NT2/D1 (cell line): Measurements from ENCODE around the gene PHLPP1.

Experiments used
- DNase-seq: peaks from one replicate; pipeline ENCODE4 v3.0.0-alpha.2; 2011; ENCODE audit warnings: low read depth, low spot score
- H3K27me3 ChIP-seq: 2 replicates; pipeline ENCODE4 v1.6.0; 2011; ENCODE audit warnings: mild to moderate bottlenecking; ENCODE audit not compliant: insufficient read length, insufficient read depth
- H3K36me3 ChIP-seq: 2 replicates; pipeline ENCODE4 v1.6.1; 2011; ENCODE audit warnings: mild to moderate bottlenecking, low read length, mixed read lengths; ENCODE audit not compliant: insufficient read depth, insufficient read length
- H3K4me1 ChIP-seq: 2 replicates; pipeline ENCODE4 v1.5.1; 2011; ENCODE audit not compliant: insufficient read depth, insufficient read length
- H3K4me3 ChIP-seq: 2 replicates; pipeline ENCODE4 v1.5.1; 2011; ENCODE audit warnings: low read depth; ENCODE audit not compliant: insufficient read length
- H3K9ac ChIP-seq: 2 replicates; pipeline ENCODE4 v1.6.0; 2011; ENCODE audit warnings: low read depth; ENCODE audit not compliant: insufficient read length
- H3K9me3 ChIP-seq: 2 replicates; pipeline ENCODE4 v1.5.1; 2011; ENCODE audit warnings: mild to moderate bottlenecking, low read length; ENCODE audit not compliant: insufficient read depth
- SUZ12 ChIP-seq: IDR thresholded peaks from 2 replicates; pipeline ENCODE4 v1.6.1; 2011; ENCODE audit not compliant: insufficient read length, insufficient read depth; ENCODE audit errors: extremely low read depth
- YY1 ChIP-seq: IDR thresholded peaks from 2 replicates; pipeline ENCODE4 v1.6.1; 2011; ENCODE audit not compliant: insufficient read length, insufficient read depth
- ZNF274 ChIP-seq: IDR thresholded peaks from 2 replicates; pipeline ENCODE4 v1.6.1; 2011; ENCODE audit warnings: mild to moderate bottlenecking, low read depth, low read length

PHLPP1 gene

DNA sequence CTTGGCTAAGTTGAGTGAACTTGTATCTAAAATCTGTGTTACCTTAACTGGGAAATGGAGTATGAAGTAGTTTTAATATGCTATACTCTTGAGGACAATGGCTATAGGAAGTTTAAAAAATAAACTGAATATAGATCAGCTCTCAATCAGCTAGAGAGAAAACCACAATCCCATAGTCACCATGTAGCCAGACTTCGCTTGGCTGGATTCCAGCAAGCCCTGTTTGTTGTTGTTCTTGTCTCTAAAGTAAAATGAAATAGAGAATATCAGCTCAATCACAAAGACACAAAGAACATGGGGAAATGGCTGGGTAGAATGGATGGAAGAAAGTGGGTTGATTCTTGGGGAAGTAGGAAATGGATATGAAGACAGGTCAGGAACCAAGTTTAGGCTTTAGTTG is 234.9 kb downstream of the PHLPP1 start:
- TF ChIP-seq YY1 (no peak), ZNF274 (no peak), SUZ12 (no peak)
- peaks cover 7% of the 10 kb centered on the region for H3K9me3 ChIP-seq
- DNase-seq = no peak
- no peaks in the 10 kb centered on the region for H3K4me1 ChIP-seq
- no peaks in the 10 kb centered on the region for H3K27me3 ChIP-seq
- no peak overlapping the region for H3K4me3 ChIP-seq
- H3K9ac ChIP-seq = no peak overlapping the region
- peaks cover 21% of the 10 kb centered on the region for H3K36me3 ChIP-seq

DNA sequence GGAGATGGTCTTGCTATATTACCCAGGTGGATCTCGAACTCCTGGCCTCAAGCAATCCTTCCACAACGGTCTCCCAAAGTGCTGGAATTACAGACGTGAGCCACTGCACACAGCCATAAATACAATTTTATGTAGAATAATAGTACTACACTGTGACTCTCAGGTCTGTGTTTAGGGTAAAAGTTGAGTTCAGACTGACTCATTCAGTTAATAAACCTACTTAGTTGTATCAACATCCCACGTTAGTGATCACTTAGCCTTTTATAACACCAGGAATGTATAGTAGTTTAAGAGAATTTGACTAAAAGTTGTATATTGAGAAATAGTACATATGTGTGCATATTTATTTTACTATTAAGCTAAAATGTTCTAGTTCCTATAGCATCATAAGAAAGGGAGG is 237.5 kb downstream of the PHLPP1 start:
- no peak overlapping the region for H3K9ac ChIP-seq
- H3K27me3 ChIP-seq = no peaks in the 10 kb centered on the region
- peaks cover 18% of the 10 kb centered on the region for H3K9me3 ChIP-seq
- TF ChIP-seq ZNF274 = no peak
- TF ChIP-seq SUZ12 = no peak
- TF ChIP-seq YY1 = no peak
- H3K36me3 ChIP-seq = peaks cover 12% of the 10 kb centered on the region
- no peak for DNase-seq
- H3K4me3 ChIP-seq = no peak overlapping the region
- no peaks in the 10 kb centered on the region for H3K4me1 ChIP-seq

DNA sequence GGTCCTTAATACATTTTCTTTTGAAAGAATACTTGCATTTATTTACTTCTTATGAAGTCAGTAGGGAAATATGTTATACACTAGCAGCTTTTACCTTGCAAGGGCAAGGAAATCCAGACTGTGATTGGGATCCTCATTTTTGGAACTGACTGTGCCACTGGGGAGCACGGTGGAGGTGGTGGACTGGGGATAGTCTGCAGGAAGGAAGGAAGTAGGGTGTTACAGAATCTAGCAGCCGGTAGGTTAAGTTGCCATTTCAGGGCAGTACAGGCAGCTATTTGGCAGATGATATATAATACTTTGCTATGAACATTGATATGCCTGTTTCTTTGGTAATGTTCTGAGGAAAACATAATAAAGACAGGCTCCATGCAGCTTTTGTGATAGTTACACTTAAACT is 238.3 kb downstream of the PHLPP1 start:
- Histone ChIP-seq H3K9ac (no peak overlapping the region), H3K36me3 (peaks cover 16% of the 10 kb centered on the region), H3K9me3 (peaks cover 18% of the 10 kb centered on the region), H3K4me3 (no peak overlapping the region), H3K27me3 (no peaks in the 10 kb centered on the region), H3K4me1 (no peaks in the 10 kb centered on the region)
- TF ChIP-seq ZNF274 (no peak), YY1 (no peak), SUZ12 (no peak)
- no peak for DNase-seq

DNA sequence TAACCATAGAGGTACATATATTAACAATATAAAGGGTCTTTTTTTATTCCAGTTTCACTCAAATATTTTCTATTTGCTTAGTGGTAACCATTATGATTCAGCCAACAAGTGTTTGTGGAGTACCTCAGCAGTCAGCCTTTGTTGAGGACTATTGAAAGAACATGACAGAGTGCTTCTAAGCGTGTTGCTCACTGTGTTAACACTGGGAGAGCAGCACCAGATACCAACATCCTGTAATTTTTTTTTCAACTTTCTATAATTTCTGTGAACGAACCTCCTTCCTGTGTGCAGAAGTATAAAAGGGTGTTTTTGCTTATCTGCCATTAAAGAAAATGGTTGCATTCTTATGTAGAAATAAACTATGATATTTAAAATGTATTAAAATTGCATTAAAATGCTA is 239.0 kb downstream of the PHLPP1 start:
- Histone ChIP-seq H3K36me3 (peaks cover 18% of the 10 kb centered on the region), H3K9ac (no peak overlapping the region), H3K9me3 (peaks cover 18% of the 10 kb centered on the region), H3K27me3 (no peaks in the 10 kb centered on the region), H3K4me1 (no peaks in the 10 kb centered on the region), H3K4me3 (no peak overlapping the region)
- DNase-seq = no peak
- no peak for TF ChIP-seq YY1
- TF ChIP-seq SUZ12 = no peak
- no peak for TF ChIP-seq ZNF274

DNA sequence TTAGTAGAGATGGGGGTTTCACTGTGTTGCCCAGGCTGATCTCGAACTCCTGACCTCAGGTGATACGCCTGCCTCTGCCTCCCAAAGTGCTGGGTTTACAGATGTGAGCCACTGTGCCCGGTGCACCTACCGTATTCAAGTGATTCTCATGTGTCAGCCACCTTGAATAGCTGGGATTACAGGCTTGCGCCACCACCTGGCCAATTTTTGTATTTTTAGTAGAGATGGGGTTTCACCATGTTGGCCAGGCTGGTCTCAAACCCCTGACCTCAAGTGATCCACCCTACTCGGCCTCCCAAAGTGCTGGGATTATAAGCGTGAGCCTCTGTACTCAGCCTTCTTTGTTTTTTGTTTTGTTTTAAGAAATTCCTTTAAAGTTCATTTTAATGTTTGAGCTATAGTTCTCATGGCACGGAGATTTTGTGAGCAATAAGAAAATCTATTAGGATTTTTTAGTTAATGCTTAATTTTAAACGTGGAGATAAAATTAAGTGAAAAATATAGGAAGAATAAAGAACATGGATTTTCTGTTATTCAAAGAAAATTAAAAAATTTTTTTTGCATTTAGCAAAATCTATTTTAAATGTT is 242.6 kb downstream of the PHLPP1 start:
- no peaks in the 10 kb centered on the region for H3K4me1 ChIP-seq
- H3K27me3 ChIP-seq = no peaks in the 10 kb centered on the region
- H3K9ac ChIP-seq = no peak overlapping the region
- peaks cover 13% of the 10 kb centered on the region for H3K36me3 ChIP-seq
- TF ChIP-seq SUZ12 = no peak
- no peak for DNase-seq
- no peak overlapping the region for H3K4me3 ChIP-seq
- H3K9me3 ChIP-seq = peaks cover 18% of the 10 kb centered on the region

DNA sequence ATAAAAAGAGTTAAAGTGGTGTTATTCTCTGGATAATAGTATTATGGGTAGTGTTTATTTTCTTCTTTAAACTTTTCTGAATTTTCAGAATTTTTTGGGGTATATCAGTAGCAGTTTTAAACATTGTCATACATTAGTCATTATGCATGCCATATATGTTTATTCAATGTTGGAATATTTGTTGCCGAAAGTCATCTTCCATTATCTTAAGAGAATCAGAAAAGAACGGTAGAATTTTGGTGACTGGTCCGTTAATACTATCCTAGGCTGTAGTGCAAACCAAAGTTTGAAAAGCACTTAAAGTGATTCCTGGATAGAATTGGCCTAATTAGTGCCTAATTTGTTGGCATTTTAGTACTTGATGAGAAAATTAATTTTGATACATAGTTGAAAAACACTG is 244.1 kb downstream of the PHLPP1 start:
- Histone ChIP-seq H3K9me3 (peaks cover 18% of the 10 kb centered on the region), H3K4me3 (no peak overlapping the region), H3K4me1 (no peaks in the 10 kb centered on the region), H3K9ac (no peak overlapping the region), H3K27me3 (no peaks in the 10 kb centered on the region), H3K36me3 (peaks cover 24% of the 10 kb centered on the region)
- no peak for DNase-seq
- TF ChIP-seq YY1 (no peak), ZNF274 (no peak), SUZ12 (no peak)

DNA sequence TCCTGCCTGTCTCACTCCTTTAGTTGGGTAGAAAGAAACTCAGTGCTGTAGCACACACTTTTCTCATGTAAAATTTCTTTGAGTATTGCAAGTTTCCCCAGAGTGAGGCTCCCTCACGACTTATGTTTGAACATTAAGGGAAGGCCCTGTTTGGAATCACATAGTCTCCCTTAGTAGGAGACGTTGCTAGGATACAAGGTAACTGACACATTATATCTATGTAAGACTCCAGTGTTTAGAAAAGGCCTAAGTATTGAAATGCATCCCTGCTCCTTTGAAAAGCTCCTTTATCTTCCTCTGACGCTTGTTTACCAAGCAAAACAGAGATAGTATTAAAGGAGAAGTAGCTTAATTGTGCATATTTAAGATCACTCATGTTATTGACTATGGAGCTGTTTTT is 248.2 kb downstream of the PHLPP1 start:
- no peak for DNase-seq
- Histone ChIP-seq H3K36me3 (peaks cover 15% of the 10 kb centered on the region), H3K4me1 (no peaks in the 10 kb centered on the region), H3K27me3 (no peaks in the 10 kb centered on the region), H3K9ac (no peak overlapping the region), H3K9me3 (no peaks in the 10 kb centered on the region), H3K4me3 (no peak overlapping the region)
- TF ChIP-seq SUZ12 (no peak), YY1 (no peak), ZNF274 (no peak)
